ENCODE measurements around the gene HOMEZ. TPM values are rescaled to one million over a fixed set of nuclear protein-coding genes. Genes with fewer than 3 reads are reported as not detected.

HOMEZ gene
- total and polyA plus RNA-seq, 2 of the 8 experiments (the other 6 are each of a cell fraction or from before 2014, with no cell fraction given): 9.1 to 15.9 TPM

DNA sequence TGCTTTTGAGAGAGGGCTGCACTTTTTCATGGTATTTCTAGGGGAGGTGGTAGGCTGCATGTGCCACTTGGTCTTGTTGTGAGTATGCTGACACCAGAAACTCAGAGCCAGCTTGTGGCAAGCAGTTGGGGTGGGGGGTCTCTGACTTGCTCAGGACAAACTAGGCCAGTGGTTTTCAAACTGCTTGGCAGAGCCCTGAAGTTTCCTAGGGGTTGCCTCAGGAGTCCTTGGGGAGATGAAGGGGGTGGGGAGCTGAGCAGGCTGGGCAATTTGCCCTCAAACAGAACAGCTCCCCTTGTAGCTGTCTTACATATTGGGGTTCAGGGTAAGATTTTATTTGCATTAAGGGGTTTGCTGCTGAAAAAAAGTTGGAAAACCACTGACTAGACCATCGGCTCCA is 24.6 kb upstream of the HOMEZ start:
- Histone ChIP-seq H3K79me1 (ENCODE audit: low read depth, low read length) (peaks cover 2% of the 10 kb centered on the region; the same call in 1 of the 2 replicates), H4K8ac (ENCODE audit: extremely low read depth, insufficient read depth, low read length) (no peak overlapping the region), H4K20me1 (replicated peaks in 1 of 2; ENCODE audit: control insufficient read depth in 1 of 2, insufficient read depth in 2 of 2, low read length in 2 of 2) (peaks cover 0 to 5% of the 10 kb centered on the region in 2 experiments), H3K27ac (ENCODE audit: low read depth, low read length) (no peak overlapping the region), H2AFZ (ENCODE audit: low read length) (no peak overlapping the region), H3K23ac (ENCODE audit: insufficient read length) (no peak overlapping the region), H2BK120ac (replicated peaks; ENCODE audit: low read depth, low read length) (no peak overlapping the region), H3K4ac (replicated peaks; ENCODE audit: insufficient read length, low read depth, low read length) (no peak overlapping the region), H2BK5ac (ENCODE audit: low read depth, low read length) (no peak overlapping the region), H3K56ac (replicated peaks; ENCODE audit: insufficient read length, low read depth, low read length) (no peak overlapping the region), H2BK12ac (ENCODE audit: low read depth, low read length) (no peak overlapping the region), H4K5ac (ENCODE audit: insufficient read length, low read depth, low read length) (no peak overlapping the region), H3K4me1 (replicated peaks in 1 of 4; ENCODE audit: control insufficient read depth in 3 of 4, insufficient read depth in 4 of 4, low read length in 3 of 4) (no peaks in the 10 kb centered on the region; a peak in 1 of 7 replicates), H3K18ac (ENCODE audit: extremely low read depth, low read length) (no peak overlapping the region), H2BK20ac (ENCODE audit: low read length) (no peak overlapping the region), H2BK15ac (ENCODE audit: low read length) (no peak overlapping the region), H3K79me2 (ENCODE audit: control insufficient read depth in 1 of 2, insufficient read depth in 2 of 2, low read length in 2 of 2) (peaks cover 0 to 2% of the 10 kb centered on the region in 2 experiments; a peak in 1 of 4 replicates), H3K36me3 (ENCODE audit: control insufficient read depth in 2 of 4, insufficient read depth in 4 of 4, low read length in 3 of 4) (peaks cover 0 to 5% (median 1%) of the 10 kb centered on the region in 4 experiments; a peak in 4 of 8 replicates), H3K27me3 (replicated peaks in 1 of 4; ENCODE audit: control insufficient read depth in 3 of 4, extremely low read depth in 1 of 4, insufficient read depth in 3 of 4, low read length in 3 of 4) (no peaks in the 10 kb centered on the region), H3K4me2 (ENCODE audit: insufficient read depth in 1 of 2, low read depth in 2 of 2, low read length in 2 of 2) (no peak overlapping the region), H3K23me2 (ENCODE audit: low read depth, low read length) (peaks cover 5% of the 10 kb centered on the region; the same call in 1 of the 2 replicates), H4K91ac (replicated peaks; ENCODE audit: insufficient read length, low read length) (no peak overlapping the region), H3K9me3 (ENCODE audit: insufficient read depth in 2 of 2, low read depth in 1 of 2, low read length in 1 of 2) (no peaks in the 10 kb centered on the region), H3K9ac (replicated peaks in 1 of 4; ENCODE audit: extremely low read depth in 1 of 4, low read depth in 3 of 4, low read length in 3 of 4) (no peak overlapping the region), H3K4me3 (ENCODE audit: extremely low read depth in 1 of 4, insufficient read depth in 2 of 4, low read depth in 3 of 4, low read length in 4 of 4) (no peak overlapping the region), H3K14ac (ENCODE audit: insufficient read length) (no peak overlapping the region), H2AK5ac (ENCODE audit: low read depth, low read length) (no peak overlapping the region)
- no CpG with 5 or more reads among the region's 1 CpG for WGBS, 2 experiments (ENCODE audit: extremely low coverage in 1 of 2, insufficient coverage in 1 of 2, insufficient read length in 1 of 2, insufficient replicate concordance in 2 of 2, low coverage in 1 of 2, low lambda C conversion rate in 2 of 2, missing lambda C conversion rate in 1 of 2)
- no peak for DNase-seq (ENCODE audit: low read depth in 1 of 2, low spot score in 2 of 2)
- no peak for FAIRE-seq
- ChIA-PET CTCF (ENCODE audit: partially characterized antibody) (interaction anchor here (1.0 to 1.4 kb wide), 3 partner anchors 69 to 242 kb away, joined by 3 to 4 read pairs (median 3); partner anchors contain the start of gene CEBPE), POLR2A (ENCODE audit: partially characterized antibody) (interaction anchor here (1.0 to 3.0 kb wide), 4 partner anchors 8 to 81 kb away, joined by 3 to 17 read pairs (median 6); partner anchors contain the start of gene PPP1R3E)
- TF ChIP-seq TCF12 (IDR thresholded peaks at IDR 0.05; ENCODE audit: low read depth, low read length): no peak
- TF ChIP-seq SP2 (IDR thresholded peaks at IDR 0.05; ENCODE audit: low read length): no peak
- no peak for TF ChIP-seq KDM1A (IDR thresholded peaks at IDR 0.05; ENCODE audit: borderline replicate concordance, low read length)
- no peak for TF ChIP-seq RNF2 (IDR thresholded peaks at IDR 0.05; ENCODE audit: borderline replicate concordance, low read depth, low read length, missing control alignments, poor library complexity, severe bottlenecking)
- TF ChIP-seq HDAC2 (IDR thresholded peaks at IDR 0.05; ENCODE audit: borderline replicate concordance in 1 of 2, low read depth in 2 of 2, low read length in 2 of 2): no peak
- no peak for TF ChIP-seq CEBPB (IDR thresholded peaks at IDR 0.05; ENCODE audit: low read depth, low read length)
- no peak for TF ChIP-seq TEAD4 (IDR thresholded peaks at IDR 0.05; ENCODE audit: low read depth, low read length)
- no peak for TF ChIP-seq JUND (IDR thresholded peaks at IDR 0.05; ENCODE audit: low read length)
- no peak for TF ChIP-seq RFX5 (IDR thresholded peaks at IDR 0.05; ENCODE audit: borderline replicate concordance, low read depth, low read length)

All from H1 (cell line).